OCI-LY1 (cell line): ENCODE data around the gene F11R.
A peak's percentile ranks its signal among the peaks of the same experiment; 100 is the strongest.
"Not testable (repeated sequence)": the region's sequence is repeated elsewhere in the genome, so short reads cannot be mapped to it uniquely, and the experiment has no call there.

ENCODE experiments used
- H2AFZ ChIP-seq: fragments of 200-600 bp; sonication (generic), shearing (Covaris generic); 2 replicates; pipeline ENCODE4 v1.6.0; 2014; ENCODE audit warnings: antibody characterized with exemption, mild to moderate bottlenecking, low read length
- H3F3A ChIP-seq: fragments of 200-600 bp; sonication (generic), shearing (Covaris generic); 2 replicates; pipeline ENCODE4 v1.6.0; 2014; ENCODE audit warnings: mild to moderate bottlenecking, antibody characterized with exemption, low read length, moderate library complexity; ENCODE audit not compliant: insufficient read depth
- H3K27ac ChIP-seq: fragments of 200-600 bp; sonication (generic); 2 replicates; pipeline ENCODE4 v1.5.1; 2014; ENCODE audit warnings: low read length, mixed run types, mild to moderate bottlenecking, low read depth; ENCODE audit not compliant: poor library complexity, severe bottlenecking
- H3K27me3 ChIP-seq: fragments of 200-600 bp; sonication (generic); 2 replicates; pipeline ENCODE4 v1.6.0; 2014; ENCODE audit warnings: antibody characterized with exemption, mild to moderate bottlenecking, low read length, moderate library complexity; ENCODE audit not compliant: insufficient read depth
- H3K36me3 ChIP-seq: fragments of 200-600 bp; sonication (generic); 2 replicates; pipeline ENCODE4 v1.6.1; 2014; ENCODE audit warnings: mild to moderate bottlenecking, antibody characterized with exemption, low read length, moderate library complexity, mixed read lengths; ENCODE audit not compliant: insufficient read depth
- H3K4me1 ChIP-seq: fragments of 200-600 bp; sonication (generic); 2 replicates; pipeline ENCODE4 v1.5.1; 2014; ENCODE audit warnings: mild to moderate bottlenecking, low read length, moderate library complexity; ENCODE audit not compliant: insufficient read depth, severe bottlenecking
- H3K4me2 ChIP-seq: fragments of 200-600 bp; sonication (generic), shearing (Covaris generic); 2 replicates; pipeline ENCODE4 v1.6.1; 2014; ENCODE audit warnings: low read length
- H3K4me3 ChIP-seq: fragments of 200-600 bp; sonication (generic); 2 replicates; pipeline ENCODE4 v1.5.1; 2014; ENCODE audit warnings: low read length, low read depth, mild to moderate bottlenecking, mixed read lengths; ENCODE audit not compliant: poor library complexity, severe bottlenecking
- H3K79me2 ChIP-seq: fragments of 200-600 bp; shearing (Covaris generic); 2 replicates; pipeline ENCODE4 v1.6.1; 2016; ENCODE audit warnings: mixed run types, low read length, mixed read lengths; ENCODE audit not compliant: insufficient read depth
- H3K9ac ChIP-seq: fragments of 200-600 bp; sonication (generic), shearing (Covaris generic); 2 replicates; pipeline ENCODE4 v1.6.1; 2014; ENCODE audit warnings: mild to moderate bottlenecking, low read length, mixed read lengths
- H3K9me2 ChIP-seq: fragments of 200-600 bp; sonication (generic), shearing (Covaris generic); 2 replicates; pipeline ENCODE4 v1.6.1; 2014; ENCODE audit warnings: low read depth, mild to moderate bottlenecking, low read length, mixed read lengths
- H3K9me3 ChIP-seq: fragments of 200-600 bp; shearing (Covaris generic); 2 replicates; pipeline ENCODE4 v1.6.1; 2014; ENCODE audit warnings: low read length, mixed read lengths
- H4K20me1 ChIP-seq: fragments of 200-600 bp; sonication (generic), shearing (Covaris generic); 2 replicates; pipeline ENCODE4 v1.6.0; 2016; ENCODE audit warnings: mild to moderate bottlenecking, low read length; ENCODE audit not compliant: insufficient read depth
- EZH2 ChIP-seq: fragments of 200-600 bp; sonication (generic), shearing (Covaris generic); IDR thresholded peaks from 2 replicates; pipeline ENCODE4 v1.8.0; 2017; ENCODE audit warnings: borderline replicate concordance, mixed run types, mild to moderate bottlenecking, antibody characterized with exemption, low read length, moderate library complexity, mixed read lengths
- TF ChIP-seq, protein P1 (sequence below): fragments of 200-600 bp; sonication (generic), shearing (Covaris generic); IDR thresholded peaks from 2 replicates; pipeline ENCODE4 v1.5.1; 2017; ENCODE audit warnings: mild to moderate bottlenecking, antibody characterized with exemption, low read length, moderate library complexity, mixed read lengths

The F11R gene

DNA sequence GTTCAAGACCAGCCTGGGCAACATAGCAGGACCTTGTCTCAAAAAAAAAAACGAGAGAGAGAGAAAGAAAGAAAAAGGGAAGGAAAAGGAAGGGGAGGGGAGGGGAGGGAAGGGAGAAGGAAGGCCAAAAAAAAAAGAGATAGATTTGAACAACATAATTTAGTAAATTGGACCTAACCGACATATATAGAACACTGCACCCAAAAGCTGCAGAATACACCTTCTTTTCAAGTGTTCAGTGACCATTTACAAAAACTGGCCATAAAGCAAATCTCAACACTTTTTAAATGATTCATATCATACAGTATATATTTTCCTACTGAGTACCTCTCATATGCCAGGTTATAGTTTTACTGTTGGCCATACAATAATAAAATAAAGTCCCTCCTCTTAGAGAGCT, 10.9 kb upstream of the F11R start:
- Histone ChIP-seq H3K4me1 (peaks cover 16% of the 10 kb centered on the region), H3K9me3 (no peaks in the 10 kb centered on the region), H3F3A (no peaks in the 10 kb centered on the region), H3K79me2 (no peaks in the 10 kb centered on the region), H4K20me1 (no peaks in the 10 kb centered on the region), H2AFZ (no peak overlapping the region), H3K9me2 (no peaks in the 10 kb centered on the region), H3K4me2 (no peak overlapping the region), H3K9ac (no peak overlapping the region), H3K4me3 (no peak overlapping the region), H3K27me3 (no peaks in the 10 kb centered on the region), H3K36me3 (peaks cover 8% of the 10 kb centered on the region; the same call in 1 of the 2 replicates), H3K27ac (no peak overlapping the region)
- TF ChIP-seq, protein P1, sequence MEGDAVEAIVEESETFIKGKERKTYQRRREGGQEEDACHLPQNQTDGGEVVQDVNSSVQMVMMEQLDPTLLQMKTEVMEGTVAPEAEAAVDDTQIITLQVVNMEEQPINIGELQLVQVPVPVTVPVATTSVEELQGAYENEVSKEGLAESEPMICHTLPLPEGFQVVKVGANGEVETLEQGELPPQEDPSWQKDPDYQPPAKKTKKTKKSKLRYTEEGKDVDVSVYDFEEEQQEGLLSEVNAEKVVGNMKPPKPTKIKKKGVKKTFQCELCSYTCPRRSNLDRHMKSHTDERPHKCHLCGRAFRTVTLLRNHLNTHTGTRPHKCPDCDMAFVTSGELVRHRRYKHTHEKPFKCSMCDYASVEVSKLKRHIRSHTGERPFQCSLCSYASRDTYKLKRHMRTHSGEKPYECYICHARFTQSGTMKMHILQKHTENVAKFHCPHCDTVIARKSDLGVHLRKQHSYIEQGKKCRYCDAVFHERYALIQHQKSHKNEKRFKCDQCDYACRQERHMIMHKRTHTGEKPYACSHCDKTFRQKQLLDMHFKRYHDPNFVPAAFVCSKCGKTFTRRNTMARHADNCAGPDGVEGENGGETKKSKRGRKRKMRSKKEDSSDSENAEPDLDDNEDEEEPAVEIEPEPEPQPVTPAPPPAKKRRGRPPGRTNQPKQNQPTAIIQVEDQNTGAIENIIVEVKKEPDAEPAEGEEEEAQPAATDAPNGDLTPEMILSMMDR, result no peak
- TF ChIP-seq EZH2, result no peak

DNA sequence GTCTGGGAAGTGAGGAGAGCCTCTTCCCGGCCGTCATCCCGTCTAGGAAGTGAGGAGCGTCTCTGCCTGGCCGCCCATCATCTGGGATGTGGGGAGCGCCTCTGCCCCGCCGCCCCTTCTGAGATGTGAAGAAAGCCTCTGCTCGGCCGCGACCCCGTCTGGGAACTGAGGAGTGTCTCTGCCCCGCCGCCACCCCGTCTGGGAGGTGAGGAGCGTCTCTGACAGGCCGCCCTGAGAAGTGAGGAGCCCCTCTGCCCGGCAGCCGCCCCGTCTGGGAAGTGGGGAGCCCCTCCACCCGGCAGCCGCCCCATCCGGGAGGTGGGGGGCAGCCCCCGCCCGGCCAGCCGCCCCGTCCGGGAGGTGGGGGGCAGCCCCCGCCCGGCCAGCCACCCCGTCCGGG, 8.5 kb upstream of the F11R start:
- H2AFZ ChIP-seq, H3K36me3 ChIP-seq, H3K27me3 ChIP-seq, H3K4me2 ChIP-seq, H3F3A ChIP-seq, H3K9ac ChIP-seq, H4K20me1 ChIP-seq, H3K9me2 ChIP-seq, H3K4me3 ChIP-seq, H3K9me3 ChIP-seq, H3K79me2 ChIP-seq, H3K27ac ChIP-seq, H3K4me1 ChIP-seq: not testable (repeated sequence)

DNA sequence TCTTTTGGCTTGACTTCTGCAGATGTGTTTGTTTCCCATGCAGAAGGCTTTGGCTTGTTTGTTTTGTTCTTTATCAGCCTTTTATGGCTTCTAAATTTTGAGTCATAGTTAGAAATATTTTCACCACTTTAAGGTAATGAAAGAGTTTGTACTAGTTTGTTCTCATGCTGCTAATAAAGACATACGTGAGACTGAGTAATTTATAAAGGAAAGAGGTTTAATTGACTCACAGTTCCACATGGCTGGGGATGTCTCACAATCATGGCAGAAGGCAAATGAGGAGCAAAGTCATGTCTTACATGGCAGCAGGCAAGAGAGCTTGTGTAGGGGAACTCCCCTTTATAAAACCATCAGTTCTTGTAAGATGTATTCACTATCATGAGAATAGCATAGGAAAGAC, 6.0 kb upstream of the F11R start:
- H3K36me3 ChIP-seq, H3K27me3 ChIP-seq, H4K20me1 ChIP-seq, H3K9me3 ChIP-seq, H3K27ac ChIP-seq, H3K4me2 ChIP-seq, H3F3A ChIP-seq, H3K79me2 ChIP-seq, H3K4me3 ChIP-seq, H3K4me1 ChIP-seq, H3K9ac ChIP-seq, H3K9me2 ChIP-seq, H2AFZ ChIP-seq: not testable (repeated sequence)

- H3K27me3 ChIP-seq, H3K9ac ChIP-seq, H3K36me3 ChIP-seq, H3K4me2 ChIP-seq, H3K9me2 ChIP-seq, H3K4me3 ChIP-seq, H2AFZ ChIP-seq, H3F3A ChIP-seq, H3K9me3 ChIP-seq, H4K20me1 ChIP-seq, H3K79me2 ChIP-seq: not testable (repeated sequence)
- Histone ChIP-seq H3K4me1 (peaks cover 41% of the 10 kb centered on the region), H3K27ac (peak overlapping the region; percentile 57)
These were observed 1.5 kb upstream of the F11R start for GRCh38 chr1:161022432-161022831.

DNA sequence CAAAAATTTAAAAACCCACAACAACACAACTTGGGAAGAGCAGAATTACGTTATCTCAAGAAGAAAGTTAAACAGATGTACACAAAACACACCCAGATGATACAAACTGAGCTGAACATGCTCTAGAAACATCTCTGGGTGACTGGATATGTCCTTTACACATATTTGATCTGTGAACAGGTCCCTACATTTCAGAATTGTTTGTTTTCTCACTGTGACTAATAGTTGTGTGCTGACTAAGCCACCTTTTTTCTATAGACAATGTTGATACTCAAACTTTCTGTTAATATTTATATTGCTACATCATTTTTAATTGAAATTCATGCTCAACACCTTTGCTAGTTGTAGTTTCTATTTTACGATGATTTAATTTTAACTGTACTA, 1.0 kb upstream of the F11R start:
- 0 out of 2 replicates have a peak, but pooled peaks cover 4% of the 10 kb centered on the region for H3F3A ChIP-seq
- peak overlapping the region; percentile 91 for H3K4me2 ChIP-seq
- H3K9me3 ChIP-seq, result no peaks in the 10 kb centered on the region
- no peaks in the 10 kb centered on the region for H3K36me3 ChIP-seq
- TF ChIP-seq EZH2, result no peak
- TF ChIP-seq, protein P1, result no peak
- H2AFZ ChIP-seq, result no peak overlapping the region
- peaks cover 6% of the 10 kb centered on the region for H3K79me2 ChIP-seq
- H3K27me3 ChIP-seq, result no peaks in the 10 kb centered on the region
- H3K4me1 ChIP-seq, result peaks cover 41% of the 10 kb centered on the region
- H4K20me1 ChIP-seq, result no peaks in the 10 kb centered on the region
- H3K4me3 ChIP-seq, result peak overlapping the region; percentile 76
- no peaks in the 10 kb centered on the region for H3K9me2 ChIP-seq
- H3K27ac ChIP-seq, result peak overlapping the region; percentile 57
- peak overlapping the region; percentile 63; the same call in 1 of the 2 replicates for H3K9ac ChIP-seq
